Adrenal gland (tissue), 19 donors: ENCODE data around the gene BLVRA. TPM values are rescaled to one million over a fixed set of nuclear protein-coding genes. Genes with fewer than 3 reads are reported as not detected.
"Not testable (repeated sequence)": the region's sequence is repeated elsewhere in the genome, so short reads cannot be mapped to it uniquely, and the experiment has no call there.

ENCODE experiments used
- DNase-seq, 7 donors: peaks; one replicate each; pipeline ENCODE4 v3.0.0-alpha.2; 2019 to 2020
- H3K27ac ChIP-seq, 5 donors: fragments of 200-600 bp; sonication (generic) in 4 of 5; 1 replicate in 3 of 5; 2 replicates in 2 of 5; pipeline versions ENCODE4 v1.5.1 to v1.8.0; 2016 to 2020; ENCODE audit warnings: mild to moderate bottlenecking in 1 of 5
- H3K27me3 ChIP-seq: fragments of 200-600 bp; 2 replicates; pipeline ENCODE4 v1.8.0; 2021
- H3K36me3 ChIP-seq, 2 donors: fragments of 200-600 bp; replicated peaks in 1 of 2; 1 replicate in 1 of 2; 2 replicates in 1 of 2; pipeline versions ENCODE4 v1.5.1 to v1.8.0; 2018 to 2022
- H3K4me1 ChIP-seq, 2 donors: fragments of 200-600 bp; replicated peaks in 1 of 2; 1 replicate in 1 of 2; 2 replicates in 1 of 2; pipeline versions ENCODE4 v1.5.1 to v1.8.0; 2018 to 2021
- H3K4me3 ChIP-seq, 4 donors: fragments of 200-600 bp; sonication (generic) in 3 of 4; one replicate each; pipeline ENCODE4 v1.5.1; 2016 to 2018
- H3K9me3 ChIP-seq, 3 donors: fragments of 200-600 bp; sonication (generic) in 1 of 3; replicated peaks in 1 of 3; 1 replicate in 2 of 3; 2 replicates in 1 of 3; pipeline versions ENCODE4 v1.5.1 to v1.8.0; 2016 to 2021
- CTCF ChIP-seq, 6 experiments: fragments of 450-650 bp in 4 of 6; fragments of 200-600 bp in 2 of 6; sonication (generic) in 1 of 6; IDR thresholded peaks; 1 replicate in 5 of 6; 2 replicates in 1 of 6; pipeline versions ENCODE4 v1.5.1 to v1.8.0; 2016 to 2021; ENCODE audit warnings: antibody characterized with exemption in 6 of 6, mild to moderate bottlenecking in 2 of 6, moderate library complexity in 1 of 6
- POLR2A ChIP-seq, 2 donors: fragments of 450-650 bp; IDR thresholded peaks; one replicate each; pipeline ENCODE4 v1.6.1; 2017; ENCODE audit warnings: antibody characterized with exemption in 2 of 2, mild to moderate bottlenecking in 2 of 2, moderate library complexity in 1 of 2
- WGBS, 4 donors: extraction: QIAGEN DNeasy Blood & Tissue Kit in 2 of 4; methylation state at CpG; one replicate each; pipeline versions ENCODE4 v1.1.5 to v1.1.7; 2013 to 2017; 5-methylcytosine and 5-hydroxymethylcytosine counted together
- intact Hi-C, 2 donors: fragments of 100-400 bp; cut with DNase I; formaldehyde crosslinking; loops; one replicate each; pipeline versions ENCODE4 v1.14.1 to v1.15.0; 2022 to 2023
- long read RNA-seq, 10 donors: library from polyadenylated mRNA in 3 of 10; unstranded in 2 of 10; stranded (forward) in 1 of 10; transcript quantifications; one replicate each; pipeline ENCODE4 v2.0.0 and lab custom pipeline, GENCODE V29; 2021 to 2026
- polyA plus RNA-seq, 3 donors: library from polyadenylated mRNA; stranded (reverse); fragments of 200-250 nt in 2 of 3; fragments of 350-450 nt in 1 of 3; fragmentation: Illumina TruSeq in 1 of 3; extraction: RNeasy Lipid Tissue Mini Kit (QIAGEN cat#74804) in 1 of 3; gene quantifications; one replicate each; pipeline ENCODE4 v1.2.3, GENCODE V29; 2013 to 2014
- total RNA-seq, 9 donors: library from RNA; depleted of rRNA in 4 of 9; stranded (reverse); fragments of >200 nt in 4 of 9; fragments of 120-200 nt in 1 of 9; fragmentation: NEBNext Ultra II Directional in 1 of 9; extraction: Animal tissue kit (Norgen Biotek cat#: 25700) in 1 of 9; gene quantifications; one replicate each; pipeline versions ENCODE4 v1.1.0 to v1.2.4, GENCODE V29; 2013 to 2023
- donor health status: healthy with polysubstance abuse.
- donor health status: Bipolar disorder and iron deficiency.
- donor health status: DM: yes; HTN: yes; CAD: no.
- donor health status: DM: no; HTN: no; CAD: no.
- donor health status: DM: no; HTN: no; CAD: no.
- donor health status: DM: yes; HTN: yes; CAD: no.

BLVRA gene
- total RNA-seq (10 to 100 TPM in 8 of 9 donors, 1 to 10 TPM in 1; 7.7 to 55.8 (median 36.1) TPM), polyA plus RNA-seq (10 to 100 TPM; 35.6 to 56.3 (median 36.8) TPM)
- long read RNA-seq, donor 1, partial matches to known transcripts: 0 of 4 reads
- long read RNA-seq, donor 1, other reads (novel, unspliced or antisense): 0 of 4 reads
- long read RNA-seq, donor 2, partial matches to known transcripts: 0 of 2 reads
- long read RNA-seq, donor 2, other reads (novel, unspliced or antisense): 0 of 2 reads
- long read RNA-seq, donor 3, transcript BLVRA-201 (8 exons, 1,071 nt): major isoform, 6 of 6 reads
- long read RNA-seq, donor 3, partial matches to known transcripts: 0 of 6 reads
- long read RNA-seq, donor 3, other reads (novel, unspliced or antisense): 0 of 6 reads
- long read RNA-seq, donor 4, transcript BLVRA-201 (8 exons, 1,071 nt): major isoform, 53 of 61 reads
- long read RNA-seq, donor 4, partial matches to known transcripts: 1 of 61 reads
- long read RNA-seq, donor 4, other reads (novel, unspliced or antisense): 3 of 61 reads
- long read RNA-seq, donor 5, transcript BLVRA-201 (8 exons, 1,071 nt): major isoform, 70 of 80 reads
- long read RNA-seq, donor 5, transcript BLVRA-202 (9 exons, 1,161 nt): minor isoform, 5 of 80 reads
- long read RNA-seq, donor 5, partial matches to known transcripts: 3 of 80 reads
- long read RNA-seq, donor 5, other reads (novel, unspliced or antisense): 2 of 80 reads
- long read RNA-seq, donor 6, transcript BLVRA-201 (8 exons, 1,071 nt): major isoform, 29 of 38 reads
- long read RNA-seq, donor 6, partial matches to known transcripts: 5 of 38 reads
- long read RNA-seq, donor 6, other reads (novel, unspliced or antisense): 1 of 38 reads
- long read RNA-seq, donor 7, partial matches to known transcripts: 0 of 2 reads
- long read RNA-seq, donor 7, other reads (novel, unspliced or antisense): 0 of 2 reads
- long read RNA-seq, donor 8, partial matches to known transcripts: 0 of 3 reads
- long read RNA-seq, donor 8, other reads (novel, unspliced or antisense): 0 of 3 reads
- long read RNA-seq, donor 9, transcript BLVRA-201 (8 exons, 1,071 nt): major isoform, 6 of 7 reads
- long read RNA-seq, donor 9, partial matches to known transcripts: 0 of 7 reads
- long read RNA-seq, donor 9, other reads (novel, unspliced or antisense): 0 of 7 reads
- long read RNA-seq, donor 10, partial matches to known transcripts: 0 of 1 reads
- long read RNA-seq, donor 10, other reads (novel, unspliced or antisense): 0 of 1 reads

GRCh38 chr7:43758029-43758821 is at the start of gene BLVRA:
TSS of gene BLVRA (plus strand) at chr7:43758680. CDS start at chr7:43771159, 12,479 bp downstream.
- Histone ChIP-seq H3K36me3 (no peaks in the 10 kb centered on the region), H3K4me3 (peak within 1 kb of the TSS; percentile 59 to 88 (median 71)), H3K9me3 (no peaks in the 10 kb centered on the region), H3K27ac (peak within 1 kb of the TSS; percentile 3 to 86 (median 83)), H3K4me1 (peaks cover 0 to 24% of the 10 kb centered on the region in 2 donors), H3K27me3 (no peaks in the 10 kb centered on the region)
- peak; percentile 49 to 74 (median 63) for DNase-seq
- intact Hi-C loops: no loop called here
- 3 to 19% (median 9%) methylated on average over 8 to 67 of the region's 67 CpGs for WGBS, 4 donors
- no peak for TF ChIP-seq CTCF (IDR thresholded peaks at IDR 0.05)
- peak in 1 of 2 donors; percentile 2 for TF ChIP-seq POLR2A (IDR thresholded peaks at IDR 0.05)

DNA sequence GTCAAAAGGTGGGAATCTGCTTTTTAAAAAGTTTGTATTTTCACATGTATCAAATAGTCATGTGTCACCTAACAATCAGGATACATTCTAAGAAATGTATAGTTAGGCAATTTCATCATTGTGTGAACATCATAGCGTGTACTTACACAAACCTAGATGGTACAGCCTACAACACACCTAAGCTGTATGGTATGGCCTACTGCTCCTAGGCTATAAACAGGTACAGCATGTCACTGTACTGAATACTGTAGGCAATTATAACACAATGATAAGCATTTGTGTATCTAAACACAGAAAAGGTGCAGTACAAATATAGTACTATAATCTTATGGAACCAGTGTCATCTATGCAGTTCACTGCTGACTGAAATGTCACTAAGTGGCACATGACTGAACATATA is 47.0 kb upstream of the BLVRA start:
- Histone ChIP-seq H3K36me3 (no peaks in the 10 kb centered on the region), H3K4me3 (no peak overlapping the region), H3K27me3 (no peaks in the 10 kb centered on the region), H3K27ac (no peak overlapping the region), H3K9me3 (no peaks in the 10 kb centered on the region), H3K4me1 (peaks cover 0 to 3% of the 10 kb centered on the region in 2 donors)
- DNase-seq: no peak
- intact Hi-C loops: no loop called here
- TF ChIP-seq CTCF (IDR thresholded peaks at IDR 0.05): no peak
- 75 to 100% (median 98%) methylated on average over 1 of the region's 1 CpG for WGBS, 4 donors

- intact Hi-C loops, DNase-seq, H3K36me3 ChIP-seq, H3K27ac ChIP-seq, H3K4me3 ChIP-seq, H3K4me1 ChIP-seq, H3K27me3 ChIP-seq, H3K9me3 ChIP-seq: not testable (repeated sequence)
- WGBS, 4 donors: 93 to 97% (median 96%) methylated on average over 2 of the region's 2 CpGs
These were observed 42.5 kb upstream of the BLVRA start for GRCh38 chr7:43715966-43716365.

- no peaks in the 10 kb centered on the region for H3K27me3 ChIP-seq
- WGBS, 4 donors: 79 to 88% (median 83%) methylated on average over 2 of the region's 2 CpGs
- intact Hi-C loops: no loop called here
These were observed 41.9 kb upstream of the BLVRA start for GRCh38 chr7:43716598-43716997.

More at GRCh38 chr7:43716598-43716997, 41.9 kb upstream of the BLVRA start:
- DNase-seq: no peak
- Histone ChIP-seq H3K27ac (no peak overlapping the region), H3K36me3 (no peaks in the 10 kb centered on the region), H3K4me1 (no peaks in the 10 kb centered on the region), H3K9me3 (no peaks in the 10 kb centered on the region), H3K4me3 (no peak overlapping the region)
- no peak for TF ChIP-seq CTCF (IDR thresholded peaks at IDR 0.05)
- TF ChIP-seq POLR2A (IDR thresholded peaks at IDR 0.05): no peak
